CD4-positive, alpha-beta T cell treated with Interleukin-1 beta for 1 hour (primary cell): Measurements from ENCODE around the gene ADM5.
A peak's percentile ranks its signal among the peaks of the same experiment; 100 is the strongest.

Experiments used
- DNase-seq, 2 donors: peaks; one replicate each; pipeline ENCODE4 v3.0.0-alpha.2; 2020 to 2022

The ADM5 gene

DNA sequence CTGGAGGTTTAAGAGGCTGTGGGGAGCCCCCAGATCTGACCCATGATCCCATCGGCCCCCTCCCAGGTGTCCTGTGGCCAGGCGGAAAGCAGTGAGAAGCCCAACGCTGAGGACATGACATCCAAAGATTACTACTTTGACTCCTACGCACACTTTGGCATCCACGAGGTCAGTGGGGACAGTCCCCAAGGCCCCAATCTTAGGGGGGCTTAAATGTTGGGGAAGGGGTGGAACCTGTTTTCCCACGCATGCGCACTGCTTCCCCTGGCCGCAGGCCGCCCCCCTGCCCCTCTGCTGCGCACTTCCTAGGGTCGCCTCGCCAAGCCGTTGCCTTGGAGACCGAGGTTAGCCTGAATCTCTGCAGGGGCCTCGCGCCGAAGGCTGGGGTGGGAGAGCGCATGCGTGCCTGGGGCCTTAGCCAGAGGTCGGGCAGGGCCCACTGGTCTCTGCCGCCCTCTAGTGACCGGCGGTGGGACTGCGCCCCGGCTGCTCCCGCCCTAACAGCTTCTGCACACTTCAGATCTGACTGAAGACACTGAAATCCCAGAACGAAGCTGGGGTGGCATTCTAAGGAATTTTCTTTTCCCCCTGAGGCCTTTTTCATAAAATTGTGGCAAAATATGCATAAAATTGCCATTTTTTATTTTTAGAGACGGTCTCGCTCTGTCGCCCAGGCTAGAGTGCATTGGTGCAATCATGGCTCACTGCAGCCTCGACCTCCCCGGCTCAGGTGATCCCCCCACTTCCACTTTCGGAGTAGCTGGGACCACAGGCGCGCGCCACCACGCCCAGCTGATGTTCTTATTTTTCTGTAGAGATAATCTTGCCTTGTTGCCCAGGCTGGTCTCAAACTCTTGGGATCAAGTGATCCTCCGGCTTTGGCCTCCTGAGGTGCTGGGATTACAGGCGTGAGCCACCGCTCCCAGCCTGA, 8.7 kb upstream of the ADM5 start:
- DNase-seq = peak; percentile 92 to 93

GRCh38 chr19:49681830-49682229, 7.6 kb upstream of the ADM5 start:
- no peak for DNase-seq

DNA sequence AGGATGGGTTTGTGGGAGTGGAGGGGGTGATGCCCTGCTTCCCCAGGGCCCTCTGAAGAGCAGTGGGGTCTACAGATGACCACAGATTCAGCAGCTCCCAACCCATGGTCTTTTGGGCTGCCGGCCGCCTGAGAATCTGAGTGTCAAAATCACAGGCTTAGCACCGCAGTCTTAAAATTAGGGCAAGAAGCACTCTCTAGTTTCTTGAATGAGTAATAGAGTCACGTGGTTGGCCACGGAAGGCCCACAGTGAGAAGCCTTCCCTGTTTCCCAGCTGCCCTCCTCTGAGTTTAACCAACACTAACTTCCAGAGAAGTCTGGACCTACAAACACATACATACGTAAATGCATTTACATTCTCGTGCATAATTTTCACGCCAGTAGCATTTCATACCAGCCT, 7.1 kb upstream of the ADM5 start:
- DNase-seq = no peak

- DNase-seq = no peak
These were observed 5.6 kb upstream of the ADM5 start for GRCh38 chr19:49683814-49684250.

GRCh38 chr19:49684251-49684982, 5.0 kb upstream of the ADM5 start:
- DNase-seq = no peak

DNA sequence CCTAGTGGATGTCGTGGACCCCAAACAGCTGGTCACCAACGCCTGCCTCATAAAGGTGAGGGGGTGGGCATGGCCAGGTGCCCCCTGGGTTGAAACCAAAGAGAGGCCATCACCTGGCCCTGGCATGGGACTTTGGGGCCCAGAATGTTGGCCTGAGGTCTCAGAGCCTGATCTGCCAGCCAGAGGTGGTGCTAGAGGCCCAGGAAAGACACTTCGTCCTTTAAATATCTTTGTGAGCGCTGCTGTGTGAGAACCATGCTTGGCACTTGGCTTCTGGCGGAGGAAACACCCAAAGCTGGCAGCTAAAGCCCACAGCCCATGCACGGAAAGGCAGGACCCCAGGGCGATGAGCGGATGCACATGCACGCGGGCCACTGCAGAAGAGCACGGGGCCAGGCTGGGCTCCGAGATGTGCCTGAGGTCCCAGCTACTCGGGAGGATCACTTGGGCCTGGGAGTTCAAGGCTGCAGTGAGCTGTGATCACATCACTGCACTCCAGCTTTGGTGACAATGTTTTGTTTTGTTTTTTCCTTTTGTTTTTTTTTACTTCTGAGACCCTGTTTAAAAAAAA, 4.3 kb upstream of the ADM5 start:
- DNase-seq = no peak

GRCh38 chr19:49685845-49686332, 3.5 kb upstream of the ADM5 start:
- no peak for DNase-seq

- DNase-seq = no peak
These were observed 2.8 kb upstream of the ADM5 start for GRCh38 chr19:49686503-49687088.

DNA sequence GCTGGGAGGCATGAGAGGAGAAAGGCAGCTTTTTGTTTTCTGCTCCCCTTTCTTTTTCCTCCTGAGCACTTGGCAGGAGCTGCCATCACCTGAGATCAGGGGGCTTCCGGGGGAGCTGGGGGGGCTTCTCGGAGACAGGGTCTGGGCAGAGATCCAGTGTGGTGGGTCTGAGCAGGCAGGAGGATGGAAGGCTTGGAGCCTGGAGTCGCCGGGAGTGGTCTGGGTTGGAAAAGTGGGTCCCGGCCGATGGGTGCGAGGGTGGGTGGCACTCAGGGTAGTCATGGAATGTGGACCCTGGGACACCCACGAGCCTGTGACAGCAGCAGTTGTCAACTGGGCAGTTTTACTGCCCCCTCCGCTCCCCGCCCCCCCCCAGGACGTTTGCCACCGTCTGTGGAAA, 2.2 kb upstream of the ADM5 start:
- no peak for DNase-seq

DNA sequence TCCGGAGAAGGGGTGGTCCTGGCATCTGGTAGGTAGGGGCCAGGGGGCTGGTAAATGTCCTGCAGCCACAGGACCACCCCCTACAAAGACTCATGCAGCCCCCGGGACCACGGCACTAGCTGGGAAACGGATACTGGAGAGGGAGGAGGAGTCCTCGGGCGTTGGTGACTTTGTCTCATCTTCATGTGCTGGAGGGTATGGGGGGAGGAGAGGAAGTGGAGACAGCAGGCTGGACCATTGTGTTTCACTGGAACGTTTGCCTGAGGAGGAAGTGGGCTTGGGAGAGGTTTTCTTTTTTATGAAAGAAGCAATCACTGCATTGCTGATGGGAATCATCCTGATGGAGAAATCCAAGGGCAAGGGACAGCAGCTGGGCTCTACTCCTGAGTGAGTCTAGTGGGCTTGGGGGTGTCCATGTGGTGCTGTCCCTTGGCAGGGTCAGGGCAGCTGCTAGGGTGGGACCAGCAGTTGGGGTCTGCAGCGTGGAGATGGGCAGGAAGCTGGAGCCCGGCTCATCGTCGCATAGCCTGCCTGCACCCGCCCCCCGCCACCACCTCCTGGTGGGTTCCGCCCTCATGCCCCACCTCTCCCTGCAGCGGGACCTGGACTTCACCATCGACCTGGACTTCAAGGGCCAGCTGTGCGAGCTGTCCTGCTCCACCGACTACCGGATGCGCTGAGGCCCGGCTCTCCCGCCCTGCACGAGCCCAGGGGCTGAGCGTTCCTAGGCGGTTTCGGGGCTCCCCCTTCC, 1.7 kb upstream of the ADM5 start:
- no peak for DNase-seq

- DNase-seq = no peak
These were observed 762 bp upstream of the ADM5 start for GRCh38 chr19:49688531-49689132.

GRCh38 chr19:49690079-49690655, 773 bp downstream of the ADM5 start:
- DNase-seq = no peak

DNA sequence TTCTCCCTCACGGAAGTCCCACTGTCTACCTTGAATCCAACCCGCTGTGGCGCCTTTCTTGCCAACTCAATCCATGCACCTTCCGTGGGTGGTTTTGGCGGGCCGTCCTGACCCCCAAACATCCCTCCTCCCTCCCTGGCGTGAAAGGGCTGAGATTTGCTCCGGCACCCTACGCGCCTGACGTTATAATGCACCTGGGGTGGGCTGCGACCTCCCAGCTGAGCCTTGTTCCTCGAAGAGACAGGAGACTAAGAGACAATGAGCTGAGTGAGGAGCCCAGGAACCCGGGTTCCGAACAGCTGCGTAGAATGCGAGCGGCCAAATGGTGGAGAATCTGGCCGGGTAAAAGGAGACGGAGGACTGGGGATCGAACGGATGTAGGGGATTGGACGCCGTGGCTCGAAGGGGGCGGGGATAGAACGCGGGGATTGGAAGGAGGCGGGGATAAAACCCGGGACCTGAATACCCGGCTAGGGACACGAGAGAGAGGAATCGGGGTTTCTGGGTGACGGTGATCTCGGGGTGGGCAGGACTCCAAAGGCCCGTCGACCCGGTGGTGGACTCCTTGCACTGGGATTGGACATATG, 1.4 kb downstream of the ADM5 start, which contains the start of gene CPT1C:
Gene CPT1C, plus strand, starts transcription at position 461 of the 587 bp plus-strand sequence. CDS start 1,137 bp downstream, outside the sequence.
- DNase-seq = peak; percentile 54 to 64

- peak in 1 of 2 donors; percentile 36 for DNase-seq
These were observed 2.1 kb downstream of the ADM5 start for GRCh38 chr19:49691243-49692146.

GRCh38 chr19:49692147-49692506, 2.7 kb downstream of the ADM5 start:
- no peak for DNase-seq

DNA sequence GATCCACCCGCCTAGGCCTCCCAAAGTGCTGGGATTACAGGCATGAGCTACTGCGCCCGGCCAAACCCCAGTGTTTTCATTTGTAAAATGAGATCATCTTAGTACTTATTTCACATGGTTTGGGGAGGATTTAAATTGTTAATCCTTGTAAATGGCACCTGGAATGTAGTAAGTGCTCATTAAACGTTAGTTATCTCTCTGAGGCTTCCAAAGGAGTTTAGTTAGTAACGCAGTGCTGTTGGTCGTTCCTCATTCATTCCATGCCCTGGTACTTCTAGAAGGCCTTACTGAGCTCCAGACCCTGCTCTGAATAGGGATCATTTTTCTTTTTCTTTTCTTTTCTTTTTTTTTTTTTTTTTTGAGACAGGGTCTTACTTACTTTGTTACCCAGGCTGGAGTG, 6.7 kb downstream of the ADM5 start:
- DNase-seq = no peak

GRCh38 chr19:49696865-49697264, 7.5 kb downstream of the ADM5 start:
- no peak for DNase-seq

DNA sequence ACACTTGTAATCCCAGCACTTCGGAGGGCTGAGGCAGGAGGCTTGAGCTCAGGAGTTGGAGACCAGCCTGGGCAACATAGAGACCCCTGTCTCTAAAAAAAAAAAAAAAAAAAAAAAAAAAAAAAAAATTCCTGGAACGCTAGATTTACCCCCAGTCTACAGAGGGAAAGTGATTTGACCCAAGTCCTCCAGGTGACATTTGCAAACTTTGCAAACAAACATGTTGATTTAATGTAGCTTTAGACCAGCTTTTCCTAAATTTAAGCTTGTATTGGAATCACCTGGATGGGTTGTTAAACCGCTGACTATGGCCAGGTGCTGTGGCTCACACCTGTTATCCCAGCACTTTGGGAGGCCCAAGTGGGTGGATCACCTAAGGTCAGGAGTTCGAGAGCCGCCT, 10.0 kb downstream of the ADM5 start:
- no peak for DNase-seq

GRCh38 chr19:49700563-49700962, 11.2 kb downstream of the ADM5 start:
- no peak for DNase-seq

DNA sequence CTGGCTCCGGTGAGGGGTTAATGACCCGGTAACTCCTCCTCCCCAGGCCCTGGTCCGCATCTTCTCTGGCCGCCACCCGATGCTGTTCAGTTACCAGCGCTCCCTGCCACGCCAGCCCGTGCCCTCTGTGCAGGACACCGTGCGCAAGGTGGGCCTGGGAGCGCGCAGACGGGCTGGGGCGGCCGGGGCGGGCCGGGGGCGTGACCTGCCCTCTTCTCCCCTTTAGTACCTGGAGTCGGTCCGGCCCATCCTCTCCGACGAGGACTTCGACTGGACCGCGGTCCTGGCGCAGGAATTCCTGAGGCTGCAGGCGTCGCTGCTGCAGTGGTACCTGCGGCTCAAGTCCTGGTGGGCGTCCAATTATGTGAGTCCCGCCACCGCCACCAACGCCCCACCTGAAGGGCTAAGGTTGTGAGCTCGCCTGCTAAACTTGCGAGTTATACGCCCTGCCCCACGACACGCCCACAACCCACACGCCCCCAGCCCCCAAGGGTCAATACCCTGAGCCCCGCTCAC, 11.9 kb downstream of the ADM5 start:
- DNase-seq = no peak
